T-helper 2 cell (primary cell): Measurements from ENCODE around the gene NOS1AP.
"Not testable (repeated sequence)": the region's sequence is repeated elsewhere in the genome, so short reads cannot be mapped to it uniquely, and the experiment has no call there.

Source experiments
- DNase-seq, 5 experiments: peaks; one replicate each; pipeline versions ENCODE4 v3.0.0 to v3.0.0-alpha.2; 2012 to 2022

The NOS1AP gene

GRCh38 chr1:162197615-162198421, 128.3 kb downstream of the NOS1AP start:
- DNase-seq, result no peak

GRCh38 chr1:162200096-162200847, 130.8 kb downstream of the NOS1AP start:
- no peak for DNase-seq

- not testable (repeated sequence) for DNase-seq
Observed at GRCh38 chr1:162201062-162201461, 131.6 kb downstream of the NOS1AP start.

GRCh38 chr1:162204129-162204822, 134.8 kb downstream of the NOS1AP start:
- DNase-seq, result no peak

GRCh38 chr1:162204823-162205155, 135.3 kb downstream of the NOS1AP start:
- DNase-seq, result no peak

GRCh38 chr1:162206300-162206699, 136.8 kb downstream of the NOS1AP start:
- no peak for DNase-seq

- DNase-seq, result no peak
Observed at GRCh38 chr1:162206749-162207635, 137.5 kb downstream of the NOS1AP start.

GRCh38 chr1:162207862-162208261, 138.4 kb downstream of the NOS1AP start:
- no peak for DNase-seq

- no peak for DNase-seq
Observed at GRCh38 chr1:162210196-162210595, 140.7 kb downstream of the NOS1AP start.

GRCh38 chr1:162212713-162213112, 143.2 kb downstream of the NOS1AP start:
- DNase-seq, result no peak

GRCh38 chr1:162213281-162213912, 143.9 kb downstream of the NOS1AP start:
- no peak for DNase-seq

- no peak for DNase-seq
Observed at GRCh38 chr1:162214202-162214601, 144.7 kb downstream of the NOS1AP start.

- no peak for DNase-seq
Observed at GRCh38 chr1:162215902-162216301, 146.4 kb downstream of the NOS1AP start.

GRCh38 chr1:162216604-162217003, 147.1 kb downstream of the NOS1AP start:
- DNase-seq, result no peak

GRCh38 chr1:162217706-162218105, 148.2 kb downstream of the NOS1AP start:
- DNase-seq, result no peak

- no peak for DNase-seq
Observed at GRCh38 chr1:162218546-162218945, 149.1 kb downstream of the NOS1AP start.

GRCh38 chr1:162218975-162219374, 149.5 kb downstream of the NOS1AP start:
- DNase-seq, result no peak

GRCh38 chr1:162219461-162219860, 150.0 kb downstream of the NOS1AP start:
- no peak for DNase-seq

GRCh38 chr1:162220009-162220539, 150.6 kb downstream of the NOS1AP start:
- no peak for DNase-seq

GRCh38 chr1:162222014-162222413, 152.5 kb downstream of the NOS1AP start:
- no peak for DNase-seq

GRCh38 chr1:162222730-162223129, 153.2 kb downstream of the NOS1AP start:
- no peak for DNase-seq

- DNase-seq, result no peak
Observed at GRCh38 chr1:162223488-162223887, 154.0 kb downstream of the NOS1AP start.
